B cell (primary cell): ENCODE data around the gene CHRNA7. TPM values are rescaled to one million over a fixed set of nuclear protein-coding genes. Genes with fewer than 3 reads are reported as not detected.

Experiments
- ATAC-seq: fragments of 200-7000 bp; cut with Tn5 transposase; one replicate; pipeline ENCODE4 v1.10.0; 2021; ENCODE audit warnings: low read depth, mild to moderate bottlenecking, moderate number of reproducible peaks, moderate library complexity
- CTCF ChIA-PET: fragments of 350-600 bp; sonication (Branson Sonifier 250); formaldehyde crosslinking; loops from one replicate; lab custom pipeline; 2021; ENCODE audit warnings: antibody characterized with exemption, inconsistent platforms; lab: Charles Lee
- POLR2A ChIA-PET: fragments of 350-600 bp; sonication (Branson Sonifier 250); formaldehyde crosslinking; loops from one replicate; lab custom pipeline; 2021; ENCODE audit warnings: antibody characterized with exemption; lab: Charles Lee
- DNase-seq: peaks from one replicate; pipeline ENCODE4 v3.0.0; 2013
- H2AFZ ChIP-seq: 2 replicates; pipeline ENCODE4 v1.6.1; 2012; ENCODE audit warnings: mild to moderate bottlenecking, low read depth, low read length; ENCODE audit not compliant: insufficient read depth, poor library complexity, severe bottlenecking
- H3K27ac ChIP-seq, 2 donors: 1 replicate in 1 of 2; 2 replicates in 1 of 2; pipeline ENCODE4 v1.5.1; 2012 to 2013; ENCODE audit warnings: low read length in 2 of 2, mild to moderate bottlenecking in 2 of 2, moderate library complexity in 1 of 2
- H3K27me3 ChIP-seq, 4 experiments: fragments of 200-600 bp in 1 of 4; sonication (generic) in 1 of 4; replicated peaks in 1 of 4; 1 replicate in 2 of 4; 2 replicates in 2 of 4; pipeline versions ENCODE4 v1.6.1 to v1.7.0; 2013 to 2016; ENCODE audit warnings: low read length in 3 of 4, mild to moderate bottlenecking in 2 of 4, mixed read lengths in 1 of 4, moderate library complexity in 1 of 4; ENCODE audit not compliant: insufficient read depth in 4 of 4, control insufficient read depth in 3 of 4; ENCODE audit errors: control extremely low read depth in 1 of 4
- H3K36me3 ChIP-seq, 2 experiments: replicated peaks in 1 of 2; 1 replicate in 1 of 2; 2 replicates in 1 of 2; pipeline versions ENCODE4 v1.6.1 to v1.7.1; 2013; ENCODE audit warnings: low read length in 1 of 2; ENCODE audit not compliant: insufficient read depth in 2 of 2, control insufficient read depth in 1 of 2; ENCODE audit errors: control extremely low read depth in 1 of 2, extremely low read depth in 1 of 2
- H3K4me1 ChIP-seq, 2 donors: fragments of 200-600 bp in 1 of 2; sonication (generic) in 1 of 2; 1 replicate in 1 of 2; 2 replicates in 1 of 2; pipeline versions ENCODE4 v1.5.1 to v1.6.1; 2013 to 2017; ENCODE audit warnings: low read length in 2 of 2; ENCODE audit not compliant: control insufficient read depth in 2 of 2, insufficient read depth in 2 of 2
- H3K4me2 ChIP-seq: replicated peaks from 2 replicates; pipeline ENCODE3; 2012; ENCODE audit warnings: mild to moderate bottlenecking, low read depth, low read length; ENCODE audit not compliant: poor library complexity, severe bottlenecking
- H3K4me3 ChIP-seq, 5 experiments: fragments of 200-600 bp in 1 of 5; sonication (generic) in 1 of 5; 1 replicate in 3 of 5; 2 replicates in 2 of 5; pipeline versions ENCODE4 v1.5.1 to v1.7.0; 2011 to 2016; ENCODE audit warnings: low read length in 4 of 5, mild to moderate bottlenecking in 4 of 5, low read depth in 2 of 5, control low read depth in 1 of 5, moderate library complexity in 1 of 5; ENCODE audit not compliant: insufficient read depth in 1 of 5; ENCODE audit errors: control extremely low read depth in 1 of 5, extremely low read depth in 1 of 5
- H3K79me2 ChIP-seq: fragments of 200-600 bp; sonication (generic); one replicate; pipeline ENCODE4 v1.6.0; 2016; ENCODE audit warnings: low read length; ENCODE audit not compliant: control insufficient read depth, insufficient read depth
- H3K9ac ChIP-seq: fragments of 200-600 bp; sonication (generic); 2 replicates; pipeline ENCODE4 v1.6.1; 2017; ENCODE audit warnings: mild to moderate bottlenecking, low read length, moderate library complexity
- H3K9me3 ChIP-seq, 3 donors: one replicate each; pipeline versions ENCODE4 v1.6.1 to v1.7.1; 2013; ENCODE audit warnings: low read length in 2 of 3; ENCODE audit not compliant: control insufficient read depth in 2 of 3, insufficient read depth in 1 of 3; ENCODE audit errors: control extremely low read depth in 1 of 3
- H4K20me1 ChIP-seq: 2 replicates; pipeline ENCODE4 v1.6.0; 2012; ENCODE audit warnings: mild to moderate bottlenecking, low read length; ENCODE audit not compliant: insufficient read depth, control insufficient read depth, poor library complexity, severe bottlenecking
- H3K27ac Mint-ChIP-seq: one replicate; pipeline ENCODE4 v1.8.0; 2021; ENCODE audit warnings: mixed read lengths
- H3K27me3 Mint-ChIP-seq: one replicate; pipeline ENCODE4 v1.8.0; 2021; ENCODE audit warnings: mixed read lengths
- H3K4me1 Mint-ChIP-seq: one replicate; pipeline ENCODE4 v1.8.0; 2021; ENCODE audit warnings: mixed read lengths
- H3K4me3 Mint-ChIP-seq: one replicate; pipeline ENCODE4 v1.8.0; 2021; ENCODE audit warnings: mixed read lengths
- H3K9me3 Mint-ChIP-seq: one replicate; pipeline ENCODE4 v1.8.0; 2022; ENCODE audit warnings: mixed read lengths; ENCODE audit not compliant: insufficient read depth
- CTCF ChIP-seq: fragments of 200-600 bp; IDR thresholded peaks from one replicate; pipeline ENCODE4 v1.8.0; 2022; ENCODE audit warnings: antibody characterized with exemption, mild to moderate bottlenecking
- EZH2 ChIP-seq: IDR thresholded peaks from 2 replicates; pipeline ENCODE4 v1.6.1; 2012; ENCODE audit warnings: borderline replicate concordance, low read depth, mild to moderate bottlenecking, moderate library complexity, low read length; ENCODE audit not compliant: insufficient read depth, poor library complexity, severe bottlenecking
- WGBS: methylation state at CpG from one replicate; pipeline ENCODE4 v1.1.5; 2013; ENCODE audit warnings: missing lambda C conversion rate; ENCODE audit not compliant: insufficient coverage; 5-methylcytosine and 5-hydroxymethylcytosine counted together
- intact Hi-C: fragments of 100-400 bp; cut with micrococcal nuclease; formaldehyde crosslinking; loops from one replicate; pipeline ENCODE4 v1.10.0; 2022
- polyA plus RNA-seq: library from polyadenylated mRNA; depleted of rRNA; stranded (reverse); fragments of >200 nt; gene quantifications from 2 replicates; pipeline ENCODE4 v1.2.3, GENCODE V29; 2012
- total RNA-seq, 2 donors: library from RNA; stranded (reverse); fragments of 120-200 nt in 1 of 2; gene quantifications; 1 replicate in 1 of 2; 2 replicates in 1 of 2; pipeline versions ENCODE4 v1.2.3 to v1.2.4, GENCODE V29; 2013 to 2022

The CHRNA7 gene
- total and polyA plus RNA-seq, 2 donors (not counting 1 experiment from before 2014, with no cell fraction given): 0.16 TPM; not detected in 1

GRCh38 chr15:32033186-32033890, 3.0 kb downstream of the CHRNA7 start:
- Mint-ChIP-seq H3K9me3 (no peaks in the 10 kb centered on the region), H3K27me3 (peaks cover 42% of the 10 kb centered on the region), H3K4me1 (peaks cover 10% of the 10 kb centered on the region), H3K27ac (no peak overlapping the region), H3K4me3 (no peak overlapping the region)
- Histone ChIP-seq H3K4me1 (peaks cover 6 to 9% of the 10 kb centered on the region in 2 donors), H3K4me3 (no peak overlapping the region), H3K27me3 (peaks cover 0 to 43% (median 14%) of the 10 kb centered on the region in 4 experiments), H3K27ac (no peak overlapping the region), H3K79me2 (no peaks in the 10 kb centered on the region), H3K4me2 (no peak overlapping the region), H3K9ac (no peak overlapping the region), H4K20me1 (no peaks in the 10 kb centered on the region), H2AFZ (no peak overlapping the region), H3K36me3 (no peaks in the 10 kb centered on the region), H3K9me3 (peaks cover 0 to 6% (median 0%) of the 10 kb centered on the region in 3 donors)
- POLR2A ChIA-PET: no interaction called here
- no peak for TF ChIP-seq CTCF
- 100% methylated on average over 2 of the region's 5 CpGs for WGBS
- intact Hi-C loops: no loop called here
- no peak for ATAC-seq
- CTCF ChIA-PET: no interaction called here
- DNase-seq: no peak

GRCh38 chr15:32034106-32034505, 3.8 kb downstream of the CHRNA7 start:
- TF ChIP-seq EZH2 (no peak), CTCF (no peak)
- H2AFZ ChIP-seq: no peak overlapping the region
- POLR2A ChIA-PET: no interaction called here

More at GRCh38 chr15:32034106-32034505, 3.8 kb downstream of the CHRNA7 start:
- DNase-seq (no peak), ATAC-seq (no peak)
- intact Hi-C loops: no loop called here
- Mint-ChIP-seq H3K27me3 (peaks cover 34% of the 10 kb centered on the region), H3K4me1 (peaks cover 10% of the 10 kb centered on the region), H3K27ac (no peak overlapping the region), H3K4me3 (no peak overlapping the region), H3K9me3 (no peaks in the 10 kb centered on the region)
- Histone ChIP-seq H3K9ac (no peak overlapping the region), H3K36me3 (no peaks in the 10 kb centered on the region), H3K27me3 (peaks cover 0 to 35% (median 14%) of the 10 kb centered on the region in 4 experiments), H3K4me2 (no peak overlapping the region), H3K9me3 (peaks cover 0 to 6% (median 0%) of the 10 kb centered on the region in 3 donors), H3K27ac (no peak overlapping the region), H3K79me2 (no peaks in the 10 kb centered on the region), H3K4me3 (no peak overlapping the region), H3K4me1 (peaks cover 6 to 9% of the 10 kb centered on the region in 2 donors), H4K20me1 (no peaks in the 10 kb centered on the region)
- CTCF ChIA-PET: no interaction called here
